NCI-H2227 (cell line): Measurements from ENCODE around the gene HP.

Source experiments
- DNase-seq: peaks from one replicate; lab custom pipeline; 2025; ENCODE audit not compliant: unreplicated experiment; lab: John Stamatoyannopoulos, UW

HP gene

DNA sequence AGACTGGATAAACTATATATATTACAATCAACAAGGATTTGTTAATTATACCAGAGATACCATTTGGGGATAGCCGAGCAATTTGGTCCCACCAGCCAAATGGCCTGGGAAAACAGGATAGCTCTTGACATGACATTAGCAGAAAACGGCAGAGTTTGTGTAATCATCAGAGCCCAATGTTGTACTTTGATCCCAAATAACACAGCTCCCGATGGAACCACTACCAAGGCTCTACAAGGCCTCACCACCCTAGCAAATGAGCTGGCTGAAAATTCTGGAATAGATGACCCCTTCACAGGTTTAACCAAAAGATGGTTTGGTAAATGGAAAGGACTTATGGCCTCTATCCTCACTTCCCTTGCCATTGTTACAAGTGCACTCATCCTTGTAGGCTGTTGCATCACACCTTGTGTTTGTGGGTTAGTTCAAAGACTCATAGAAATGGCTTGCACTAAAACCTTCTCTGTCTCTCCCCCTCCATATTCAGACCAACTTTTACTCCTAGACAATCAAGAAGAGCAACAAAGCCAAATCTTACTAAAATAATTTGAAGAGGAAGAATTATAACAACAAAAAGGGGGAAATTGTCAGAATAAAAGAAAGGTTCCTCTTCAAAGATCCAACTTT lies 29.6 kb downstream of the HP start:
- no peak for DNase-seq

- DNase-seq: no peak
These were observed 30.1 kb downstream of the HP start for GRCh38 chr16:72084445-72084844.

DNA sequence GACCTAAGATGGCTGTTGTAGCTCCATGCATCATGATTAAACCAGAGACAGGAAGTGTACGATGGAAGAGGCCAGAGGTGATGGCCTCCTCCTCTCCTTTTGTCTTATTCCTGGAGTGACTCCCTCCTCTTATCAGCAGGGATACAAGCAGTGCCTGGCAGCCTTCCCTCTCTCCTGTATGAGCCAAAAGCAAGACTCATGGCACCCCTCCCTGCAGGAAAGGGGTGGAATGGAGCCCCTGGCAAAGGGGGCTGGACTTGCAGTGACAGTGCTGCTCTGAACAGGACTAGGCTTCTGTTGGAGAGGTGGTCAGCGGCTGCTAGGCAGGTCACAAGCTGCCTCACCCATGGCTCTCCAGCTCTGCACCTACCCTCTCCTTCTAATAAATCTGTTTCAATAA lies 30.7 kb downstream of the HP start:
- no peak for DNase-seq

GRCh38 chr16:72091217-72091616 lies 36.9 kb downstream of the HP start:
- DNase-seq: no peak

DNA sequence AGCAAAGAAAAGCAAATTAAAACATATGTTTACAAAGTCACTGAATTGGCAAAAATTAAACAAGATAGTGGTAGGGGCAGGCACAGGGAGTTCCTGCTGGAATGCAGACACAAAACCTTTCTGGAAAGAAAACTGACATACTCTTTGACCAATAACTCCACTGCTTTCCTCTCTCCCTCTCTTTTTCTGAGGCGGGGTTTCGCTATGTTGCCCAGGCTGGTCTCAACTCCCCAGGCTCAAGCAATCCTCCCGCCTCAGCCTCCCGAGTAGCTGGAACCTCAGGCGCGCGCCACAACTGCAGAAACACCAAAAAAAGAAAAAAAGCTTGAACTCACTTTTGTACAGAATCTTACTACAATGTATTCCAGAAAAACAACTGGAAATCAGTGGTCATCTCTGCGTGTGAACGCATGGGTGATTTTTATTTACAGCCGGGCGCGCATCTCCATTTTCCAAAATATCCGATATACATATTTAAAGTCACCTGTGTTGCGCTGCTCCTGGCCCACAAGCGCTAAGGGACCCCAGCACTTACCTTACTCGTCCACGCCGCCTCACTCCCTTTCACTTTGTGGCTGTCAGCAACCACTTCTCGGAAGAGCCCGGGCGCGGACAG lies 38.6 kb downstream of the HP start:
- peak; percentile 27 for DNase-seq

GRCh38 chr16:72093448-72094265 lies 39.4 kb downstream of the HP start, which contains the start of the genes DHX38 and TXNL4B:
DHX38 (plus strand) TSS chr16:72093847; CDS start chr16:72096158, 2,311 bp downstream.
TXNL4B (minus strand) TSS chr16:72093620; CDS start chr16:72090749, 2,871 bp downstream.
- peak; percentile 96 for DNase-seq

DNA sequence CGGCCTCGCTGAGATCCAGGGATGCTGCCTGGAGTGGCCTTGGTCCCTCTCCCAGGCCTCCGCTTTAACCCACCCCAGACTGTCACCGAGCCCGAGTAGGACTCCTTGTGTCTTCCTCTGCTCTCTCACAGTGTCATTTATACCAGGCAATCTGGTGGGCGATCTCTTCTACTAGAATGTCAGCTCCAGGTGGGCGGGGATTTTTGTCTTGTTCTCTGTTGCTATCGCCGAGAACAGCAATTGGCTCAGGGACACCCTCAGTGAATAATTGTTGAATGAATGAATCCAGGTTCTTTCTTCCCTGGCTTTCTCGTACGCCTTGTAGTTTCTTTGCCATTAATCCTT lies 39.9 kb downstream of the HP start:
- DNase-seq: peak; percentile 24

- DNase-seq: no peak
These were observed 44.6 kb downstream of the HP start for GRCh38 chr16:72098936-72099335.

GRCh38 chr16:72099377-72099818 lies 45.1 kb downstream of the HP start:
- DNase-seq: peak; percentile 60

DNA sequence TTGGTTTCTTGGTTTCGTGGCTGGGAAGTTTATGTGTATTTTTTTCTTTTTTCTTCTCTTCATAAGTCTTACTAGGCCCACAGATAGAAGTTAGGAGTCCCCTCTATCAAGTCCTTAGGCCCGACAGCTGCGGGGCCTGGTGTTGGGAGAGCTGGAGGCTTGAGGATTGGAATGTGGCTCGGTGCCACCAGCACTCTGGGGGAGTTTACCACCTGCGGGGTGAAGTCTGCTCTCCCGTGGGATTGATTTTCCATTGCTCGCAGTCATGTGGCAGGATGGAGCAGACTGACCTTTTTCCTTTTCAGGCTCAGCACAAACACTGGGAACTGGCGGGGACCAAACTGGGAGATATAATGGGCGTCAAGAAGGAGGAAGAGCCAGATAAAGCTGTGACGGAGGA lies 46.9 kb downstream of the HP start:
- no peak for DNase-seq

DNA sequence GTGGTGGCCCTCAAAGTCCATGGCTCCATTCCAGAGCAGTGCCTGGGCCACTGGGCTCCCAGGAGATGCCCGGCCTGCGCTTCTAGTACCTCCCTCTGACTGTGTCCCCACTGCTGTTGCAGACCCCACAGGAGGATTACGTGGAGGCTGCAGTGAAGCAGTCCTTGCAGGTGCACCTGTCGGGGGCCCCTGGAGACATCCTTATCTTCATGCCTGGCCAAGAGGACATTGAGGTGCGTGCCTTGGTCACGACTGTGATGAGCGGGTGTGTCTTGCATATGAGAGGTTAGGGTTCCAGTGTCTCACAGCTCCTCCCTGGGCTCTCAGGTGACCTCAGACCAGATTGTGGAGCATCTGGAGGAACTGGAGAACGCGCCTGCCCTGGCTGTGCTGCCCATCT lies 50.6 kb downstream of the HP start:
- no peak for DNase-seq

DNA sequence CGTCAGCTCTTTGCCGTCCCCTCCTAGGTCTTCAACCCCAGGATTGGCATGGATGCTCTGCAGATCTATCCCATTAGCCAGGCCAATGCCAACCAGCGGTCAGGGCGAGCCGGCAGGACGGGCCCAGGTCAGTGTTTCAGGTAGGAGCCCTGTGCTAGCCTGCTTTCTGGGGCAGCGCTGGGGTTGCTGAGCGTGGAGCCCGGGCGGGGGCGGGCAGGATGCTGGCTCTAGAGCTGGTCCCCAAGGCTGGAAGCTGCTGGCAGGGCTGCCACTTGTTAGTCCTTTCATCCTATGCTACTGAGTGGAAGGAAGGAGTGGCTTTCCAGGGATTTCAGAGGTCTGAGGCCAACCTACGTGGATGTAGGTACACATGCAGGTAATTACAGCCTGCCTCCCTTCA lies 51.7 kb downstream of the HP start:
- no peak for DNase-seq

GRCh38 chr16:72107371-72107770 lies 53.1 kb downstream of the HP start:
- DNase-seq: no peak

- no peak for DNase-seq
These were observed 54.2 kb downstream of the HP start for GRCh38 chr16:72108353-72109102.

DNA sequence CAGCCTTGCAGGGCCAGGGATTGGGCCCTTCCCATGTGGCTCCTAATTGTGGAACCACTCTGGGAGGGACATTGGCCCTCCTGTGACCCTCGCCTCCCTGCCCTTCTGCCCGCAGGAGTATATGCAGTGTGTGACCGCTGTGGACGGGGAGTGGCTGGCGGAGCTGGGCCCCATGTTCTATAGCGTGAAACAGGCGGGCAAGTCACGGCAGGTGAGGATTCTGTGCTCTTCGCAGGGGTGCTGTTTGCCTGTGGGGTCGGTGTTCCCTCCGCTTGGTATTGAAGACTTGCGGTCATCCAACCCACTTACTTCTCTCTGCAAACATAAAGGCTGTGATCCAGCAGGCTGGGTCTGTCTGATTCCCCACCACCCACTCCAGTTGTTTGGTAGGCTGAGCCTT lies 55.0 kb downstream of the HP start:
- no peak for DNase-seq

DNA sequence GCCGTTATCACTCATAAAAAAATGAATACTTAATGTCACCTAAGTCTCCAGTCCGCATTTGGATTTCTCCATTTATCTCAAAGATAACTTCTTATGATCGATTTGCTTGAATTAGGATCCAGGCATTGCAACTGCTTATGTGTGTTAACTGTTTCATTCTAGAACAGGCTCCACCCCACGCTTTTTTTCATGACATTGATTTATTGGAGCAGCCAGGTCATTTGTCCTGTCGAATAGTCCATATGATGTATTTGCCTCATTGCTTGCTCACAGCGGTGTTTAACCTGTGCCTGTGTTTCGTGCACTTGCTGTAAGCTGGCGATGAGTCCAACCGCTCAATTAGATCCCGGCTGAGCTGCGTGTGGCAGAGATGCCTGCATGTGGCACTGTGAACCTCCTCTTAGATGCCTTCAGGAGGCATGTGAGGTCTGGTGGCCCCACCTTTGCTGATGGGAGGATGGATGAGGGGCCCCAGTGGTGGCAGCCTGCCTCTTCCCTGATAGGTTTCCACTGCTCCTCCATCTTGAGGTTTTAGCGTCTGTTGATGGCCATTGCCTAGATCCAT lies 55.7 kb downstream of the HP start:
- no peak for DNase-seq
